Measurements from ENCODE around the gene TTYH2. TPM values are rescaled to one million over a fixed set of nuclear protein-coding genes. Genes with fewer than 3 reads are reported as not detected.
"Not testable (repeated sequence)": the region's sequence is repeated elsewhere in the genome, so short reads cannot be mapped to it uniquely, and the experiment has no call there.

Gene TTYH2
- total RNA-seq, 1 donor from 2014 or later: 30.3 TPM

DNA sequence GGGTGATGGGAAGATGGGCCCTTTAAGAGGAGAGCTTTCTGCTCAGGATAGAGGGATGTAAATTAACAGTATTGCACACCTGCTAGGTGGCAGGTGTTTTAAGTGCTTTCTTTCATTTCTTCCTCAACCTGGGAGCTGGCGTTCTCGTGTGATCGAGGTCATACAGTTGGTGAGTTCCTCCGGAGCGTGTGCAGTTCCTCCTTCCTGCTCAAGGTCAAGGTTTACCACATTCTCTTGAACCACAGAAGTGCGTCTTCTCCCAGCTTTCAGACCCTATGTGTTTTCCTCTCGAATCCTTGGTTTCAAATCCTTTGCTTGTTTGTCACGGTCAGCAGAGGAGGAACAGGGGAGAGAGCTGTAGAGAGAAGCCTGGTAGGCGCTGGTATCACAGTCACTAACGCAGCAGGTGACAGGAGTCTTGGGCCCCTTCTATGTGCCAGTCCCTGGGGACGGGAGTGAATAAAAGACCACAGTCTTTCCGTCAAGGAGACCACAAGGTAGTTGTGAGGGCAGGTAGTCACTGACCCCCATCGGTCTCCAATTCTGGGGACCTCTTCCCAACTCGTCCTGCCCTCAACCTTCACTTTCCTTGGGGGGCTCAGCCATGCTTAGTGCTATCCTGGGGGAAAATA, 61.5 kb downstream of the TTYH2 start:
- intact Hi-C loops (cut with DNase I): no loop called here
- no peak for DNase-seq (ENCODE audit: low spot score in 2 of 2)
- H3K9me3 ChIP-seq: no peaks in the 10 kb centered on the region
- no peaks in the 10 kb centered on the region for H3K4me1 ChIP-seq
- TF ChIP-seq, protein P1, sequence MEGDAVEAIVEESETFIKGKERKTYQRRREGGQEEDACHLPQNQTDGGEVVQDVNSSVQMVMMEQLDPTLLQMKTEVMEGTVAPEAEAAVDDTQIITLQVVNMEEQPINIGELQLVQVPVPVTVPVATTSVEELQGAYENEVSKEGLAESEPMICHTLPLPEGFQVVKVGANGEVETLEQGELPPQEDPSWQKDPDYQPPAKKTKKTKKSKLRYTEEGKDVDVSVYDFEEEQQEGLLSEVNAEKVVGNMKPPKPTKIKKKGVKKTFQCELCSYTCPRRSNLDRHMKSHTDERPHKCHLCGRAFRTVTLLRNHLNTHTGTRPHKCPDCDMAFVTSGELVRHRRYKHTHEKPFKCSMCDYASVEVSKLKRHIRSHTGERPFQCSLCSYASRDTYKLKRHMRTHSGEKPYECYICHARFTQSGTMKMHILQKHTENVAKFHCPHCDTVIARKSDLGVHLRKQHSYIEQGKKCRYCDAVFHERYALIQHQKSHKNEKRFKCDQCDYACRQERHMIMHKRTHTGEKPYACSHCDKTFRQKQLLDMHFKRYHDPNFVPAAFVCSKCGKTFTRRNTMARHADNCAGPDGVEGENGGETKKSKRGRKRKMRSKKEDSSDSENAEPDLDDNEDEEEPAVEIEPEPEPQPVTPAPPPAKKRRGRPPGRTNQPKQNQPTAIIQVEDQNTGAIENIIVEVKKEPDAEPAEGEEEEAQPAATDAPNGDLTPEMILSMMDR (IDR thresholded peaks at IDR 0.05): no peak
- no peak overlapping the region for H3K27ac ChIP-seq
- H3K36me3 ChIP-seq: no peaks in the 10 kb centered on the region
- H3K27me3 ChIP-seq: no peaks in the 10 kb centered on the region
- H3K4me3 ChIP-seq: no peak overlapping the region

DNA sequence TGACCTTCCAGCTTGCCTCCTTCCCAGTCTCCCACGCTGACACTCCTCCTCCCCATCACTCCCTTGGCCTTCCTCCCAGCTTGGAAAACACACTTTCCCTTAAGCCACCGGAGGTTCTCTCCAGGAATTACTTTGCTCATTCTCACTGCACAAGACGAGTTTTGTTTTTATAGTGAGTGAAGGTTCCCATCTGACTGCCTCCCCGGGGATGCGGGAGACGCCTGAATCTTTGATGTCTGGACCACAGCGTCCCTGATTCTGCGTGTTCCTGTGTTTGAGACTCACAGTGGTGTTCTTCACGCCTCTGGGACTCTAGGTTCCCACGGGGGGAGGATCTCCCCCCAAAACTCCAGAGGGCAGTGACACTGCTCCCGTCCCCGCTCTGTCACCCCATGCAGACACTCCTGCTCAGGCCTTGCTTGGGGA, 62.7 kb downstream of the TTYH2 start:
- DNase-seq (ENCODE audit: low spot score in 2 of 2): no peak
- Histone ChIP-seq H3K27me3 (no peaks in the 10 kb centered on the region), H3K27ac (no peak overlapping the region), H3K4me1 (no peaks in the 10 kb centered on the region), H3K4me3 (no peak overlapping the region), H3K36me3 (no peaks in the 10 kb centered on the region), H3K9me3 (no peaks in the 10 kb centered on the region)
- TF ChIP-seq, protein P1 (IDR thresholded peaks at IDR 0.05): no peak
- intact Hi-C loops (cut with DNase I): no loop called here

DNA sequence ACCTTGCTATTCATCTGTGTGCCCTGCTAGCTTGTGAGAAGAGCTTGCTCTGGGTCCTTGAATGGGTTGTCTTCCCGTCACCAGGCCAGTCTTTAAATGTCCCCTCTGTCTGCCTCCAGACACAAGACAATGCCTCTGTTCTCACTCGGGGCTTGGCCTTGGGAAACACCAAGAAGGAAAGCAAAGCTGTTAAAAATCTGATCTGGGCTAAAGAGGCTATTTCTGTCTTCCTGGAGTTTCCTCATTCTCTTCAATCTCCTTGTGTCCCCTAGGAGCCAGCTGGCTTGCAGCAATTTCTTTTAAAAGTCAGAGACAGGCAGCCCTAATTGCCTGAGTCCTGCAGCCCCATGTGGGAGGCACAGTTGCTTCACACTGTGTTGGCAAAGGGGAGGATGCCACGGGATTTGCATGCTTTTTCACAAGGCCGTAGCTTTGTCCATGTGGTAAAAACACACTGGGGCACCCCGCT, 63.2 kb downstream of the TTYH2 start:
- TF ChIP-seq, protein P1 (IDR thresholded peaks at IDR 0.05): no peak
- no peaks in the 10 kb centered on the region for H3K27me3 ChIP-seq
- H3K27ac ChIP-seq: no peak overlapping the region
- intact Hi-C loops (cut with DNase I): no loop called here
- no peak for DNase-seq (ENCODE audit: low spot score in 2 of 2)
- no peaks in the 10 kb centered on the region for H3K4me1 ChIP-seq
- no peak overlapping the region for H3K4me3 ChIP-seq
- no peaks in the 10 kb centered on the region for H3K36me3 ChIP-seq
- H3K9me3 ChIP-seq: no peaks in the 10 kb centered on the region

DNA sequence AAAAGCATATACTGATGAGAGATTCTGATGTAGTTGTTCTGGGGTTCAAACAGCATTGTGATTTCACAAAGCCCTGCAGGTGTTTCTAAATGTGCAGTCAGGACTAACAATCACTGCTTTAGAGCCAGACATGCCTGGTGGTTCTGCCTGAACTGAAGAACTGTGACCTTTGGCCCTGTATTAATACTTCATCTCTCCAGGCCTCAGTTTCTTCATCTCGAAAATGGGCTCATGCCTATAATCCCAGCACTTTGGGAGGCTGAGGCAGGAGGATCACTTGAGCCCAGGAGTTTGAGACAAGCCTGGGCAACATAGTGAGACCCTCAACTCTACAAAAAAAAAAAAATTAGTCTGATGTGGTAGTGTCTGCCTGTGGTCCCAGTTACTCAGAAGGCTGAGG, 64.6 kb downstream of the TTYH2 start:
- Histone ChIP-seq H3K4me1 (no peaks in the 10 kb centered on the region), H3K27me3 (no peaks in the 10 kb centered on the region), H3K9me3 (no peaks in the 10 kb centered on the region), H3K27ac (no peak overlapping the region), H3K36me3 (no peaks in the 10 kb centered on the region), H3K4me3 (no peak overlapping the region)
- no peak for DNase-seq (ENCODE audit: low spot score in 2 of 2)
- TF ChIP-seq, protein P1 (IDR thresholded peaks at IDR 0.05): no peak
- intact Hi-C loops (cut with DNase I): no loop called here

DNA sequence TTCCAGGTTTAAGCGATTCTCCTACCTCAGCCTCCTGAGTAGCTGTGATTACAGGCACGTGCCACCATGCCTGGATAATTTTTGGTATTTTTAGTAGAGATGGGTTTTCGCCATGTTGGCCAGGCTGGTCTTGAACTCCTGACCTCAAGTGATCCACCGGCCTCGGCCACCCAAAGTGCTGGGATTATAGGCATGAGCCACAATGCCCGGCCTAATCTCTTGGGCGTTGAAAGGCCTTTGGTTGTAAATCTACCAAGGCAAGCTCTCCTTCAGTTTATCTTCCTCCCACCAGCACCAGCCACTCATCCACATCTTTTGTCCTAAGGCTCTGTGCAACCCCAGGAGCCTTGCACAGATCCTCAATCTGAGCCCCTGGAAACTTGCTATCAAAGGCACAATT, 66.2 kb downstream of the TTYH2 start:
- H3K27ac ChIP-seq; H3K27me3 ChIP-seq; DNase-seq (ENCODE audit: low spot score in 2 of 2); H3K36me3 ChIP-seq; H3K9me3 ChIP-seq; H3K4me1 ChIP-seq; intact Hi-C loops (cut with DNase I); H3K4me3 ChIP-seq: not testable (repeated sequence)

DNA sequence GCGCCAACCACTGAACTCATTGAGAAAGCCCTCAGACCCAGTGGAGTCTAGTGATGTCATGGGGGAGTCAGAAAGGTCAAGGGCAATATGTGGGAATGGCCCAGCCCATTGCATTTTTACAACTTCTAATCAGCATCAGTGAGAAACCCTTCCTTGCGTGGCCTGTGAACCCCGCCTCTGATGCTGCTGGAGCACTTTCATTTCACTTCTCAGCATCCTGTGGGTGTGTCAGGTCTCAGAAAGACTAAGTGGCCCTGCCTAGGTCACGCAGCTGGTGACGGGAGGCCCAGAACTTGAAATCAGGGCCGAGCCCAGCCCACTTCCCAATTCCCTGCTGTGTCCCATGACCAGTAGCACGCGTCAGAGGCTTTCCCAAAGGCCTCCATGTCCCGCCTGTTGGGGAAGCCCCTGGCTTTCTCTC, 66.7 kb downstream of the TTYH2 start:
- Histone ChIP-seq H3K27me3 (no peaks in the 10 kb centered on the region), H3K27ac (no peak overlapping the region), H3K4me3 (no peak overlapping the region), H3K4me1 (no peaks in the 10 kb centered on the region), H3K9me3 (no peaks in the 10 kb centered on the region), H3K36me3 (no peaks in the 10 kb centered on the region)
- intact Hi-C loops (cut with DNase I): no loop called here
- no peak for DNase-seq (ENCODE audit: low spot score in 2 of 2)
- TF ChIP-seq, protein P1 (IDR thresholded peaks at IDR 0.05): no peak

Data from ascending aorta (tissue), 2 donors.